ENCODE measurements around the gene DNLZ. TPM values are rescaled to one million over a fixed set of nuclear protein-coding genes. Genes with fewer than 3 reads are reported as not detected.

The DNLZ gene
- polyA plus RNA-seq, 1 of the 3 experiments (the other 2 are of a cell fraction) = 40.6 TPM

GRCh38 chr9:136368190-136368589 is 4.6 kb upstream of the DNLZ start:
- WGBS (ENCODE audit: low lambda C conversion rate) = 90% methylated on average over 5 of the region's 18 CpGs
- Histone ChIP-seq H3K9me2 (no peaks in the 10 kb centered on the region), H3F3A (replicated peaks; ENCODE audit: insufficient read depth) (no peaks in the 10 kb centered on the region), H3K9ac (no peak overlapping the region), H3K4me3 (ENCODE audit: low read depth in 2 of 2, low read length in 1 of 2) (no peak overlapping the region), H3K27me3 (ENCODE audit: insufficient read depth) (no peaks in the 10 kb centered on the region), H3K4me1 (ENCODE audit: control insufficient read depth in 1 of 2, insufficient read depth in 2 of 2, low read depth in 1 of 2, low read length in 1 of 2) (peaks cover 0 to 36% of the 10 kb centered on the region in 2 experiments; a peak in 1 of 4 replicates), H4K20me1 (ENCODE audit: insufficient read depth) (no peaks in the 10 kb centered on the region), H3K36me3 (replicated peaks in 1 of 2; ENCODE audit: control insufficient read depth in 1 of 2, insufficient read depth in 2 of 2, low read length in 1 of 2) (no peaks in the 10 kb centered on the region), H3K79me2 (ENCODE audit: insufficient read depth) (no peaks in the 10 kb centered on the region), H3K4me2 (no peak overlapping the region), H3K9me3 (no peaks in the 10 kb centered on the region), H3K27ac (ENCODE audit: low read depth in 2 of 2, low read length in 1 of 2) (no peak overlapping the region), H2AFZ (ENCODE audit: low read depth) (no peak overlapping the region)
- CTCF ChIA-PET = interaction anchor here (0.7 to 2.3 kb wide), 6 partner anchors 17 to 55 kb away, joined by 3 to 5 read pairs (median 4); no protein-coding TSS in a partner anchor
- DNase-seq = no peak
- POLR2A ChIA-PET = no interaction called here
- TF ChIP-seq GABPA (IDR thresholded peaks at IDR 0.05; ENCODE audit: low read depth) = no peak
- TF ChIP-seq CHD2 (IDR thresholded peaks at IDR 0.05; ENCODE audit: low read length, partially characterized antibody) = no peak
- TF ChIP-seq MXI1 (IDR thresholded peaks at IDR 0.05; ENCODE audit: low read depth, low read length) = no peak

GRCh38 chr9:136367296-136368145 is 4.0 kb upstream of the DNLZ start:
- no peak overlapping the region for H3K9ac ChIP-seq
- no peak overlapping the region for H2AFZ ChIP-seq (ENCODE audit: low read depth)
- ChIA-PET CTCF (interaction anchor here (1.2 to 2.3 kb wide), 4 partner anchors 21 to 28 kb away, joined by 3 to 8 read pairs (median 5); no protein-coding TSS in a partner anchor), POLR2A (no interaction called here)
- WGBS (ENCODE audit: low lambda C conversion rate) = 95% methylated on average over 17 of the region's 45 CpGs
- no peaks in the 10 kb centered on the region for H3F3A ChIP-seq (replicated peaks; ENCODE audit: insufficient read depth)
- H3K4me2 ChIP-seq = no peak overlapping the region
- H3K36me3 ChIP-seq (replicated peaks in 1 of 2; ENCODE audit: control insufficient read depth in 1 of 2, insufficient read depth in 2 of 2, low read length in 1 of 2) = no peaks in the 10 kb centered on the region
- H3K4me3 ChIP-seq (ENCODE audit: low read depth in 2 of 2, low read length in 1 of 2) = no peak overlapping the region
- H3K27me3 ChIP-seq (ENCODE audit: insufficient read depth) = no peaks in the 10 kb centered on the region
- H4K20me1 ChIP-seq (ENCODE audit: insufficient read depth) = 0 out of 2 replicates have a peak, but pooled peaks cover 3% of the 10 kb centered on the region
- no peaks in the 10 kb centered on the region for H3K9me3 ChIP-seq
- H3K27ac ChIP-seq (ENCODE audit: low read depth in 2 of 2, low read length in 1 of 2) = no peak overlapping the region
- no peaks in the 10 kb centered on the region for H3K9me2 ChIP-seq
- no peaks in the 10 kb centered on the region for H3K79me2 ChIP-seq (ENCODE audit: insufficient read depth)
- DNase-seq = no peak
- peaks cover 0 to 34% of the 10 kb centered on the region in 2 experiments; a peak in 1 of 4 replicates for H3K4me1 ChIP-seq (ENCODE audit: control insufficient read depth in 1 of 2, insufficient read depth in 2 of 2, low read depth in 1 of 2, low read length in 1 of 2)
- no peak for TF ChIP-seq RFX5 (IDR thresholded peaks at IDR 0.05; ENCODE audit: low read length)
- no peak for TF ChIP-seq MAX (IDR thresholded peaks at IDR 0.05; ENCODE audit: low read depth)
- TF ChIP-seq REST (IDR thresholded peaks at IDR 0.05; ENCODE audit: low read depth, low read length) = no peak
- TF ChIP-seq IRF3 (IDR thresholded peaks at IDR 0.05; ENCODE audit: low read depth, low read length) = no peak
- no peak for TF ChIP-seq ZBTB33 (IDR thresholded peaks at IDR 0.05; ENCODE audit: borderline replicate concordance, low read depth)
- no peak for TF ChIP-seq FOXJ3 (CRISPR knock-in tag; IDR thresholded peaks at IDR 0.05)

Data from SK-N-SH (cell line).